Left forelimb (tissue), 1 donor: ENCODE results near the gene TMEM139.

Experiments used
- DNase-seq: peaks from one replicate; pipeline ENCODE4 v3.0.0-alpha.2; 2018; ENCODE audit warnings: low spot score

TMEM139 gene

DNA sequence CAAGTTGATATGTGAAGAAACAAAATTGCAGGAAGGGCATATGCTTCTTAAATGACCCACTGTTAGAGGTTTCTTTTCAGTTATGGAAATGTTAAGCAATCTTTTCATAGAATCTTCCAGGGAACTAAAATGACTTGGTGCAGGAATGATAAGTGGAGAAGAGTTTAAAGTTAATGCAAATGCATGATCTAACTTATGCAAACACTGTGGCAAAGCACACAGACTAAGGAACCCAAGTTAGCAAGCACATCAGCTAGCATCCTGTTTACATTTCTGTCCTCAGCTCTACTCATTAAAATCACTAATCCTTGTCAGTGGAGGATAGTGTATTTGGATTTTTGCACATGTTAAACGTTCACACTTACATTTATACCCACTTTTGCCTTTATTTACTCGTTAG lies 40.5 kb downstream of the TMEM139 start:
- DNase-seq, result no peak

DNA sequence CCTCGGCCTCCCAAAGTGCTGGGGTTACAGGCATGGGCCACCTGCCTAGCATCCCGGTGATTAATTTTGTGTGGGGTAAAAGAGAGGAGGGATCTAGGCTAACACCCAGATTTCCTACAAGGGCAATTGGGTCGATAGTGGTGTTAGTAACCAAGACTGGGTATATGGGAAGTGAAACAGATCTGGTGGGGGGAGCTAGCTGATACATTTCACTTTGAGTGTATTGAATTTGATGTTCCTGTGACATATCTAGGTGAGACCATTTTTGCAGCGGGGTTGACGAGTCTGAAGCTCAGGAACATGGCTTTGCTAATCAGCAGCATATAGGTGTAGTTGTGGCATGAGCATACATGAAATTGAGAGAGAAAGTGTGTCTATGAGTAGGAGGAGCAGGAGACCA lies 43.1 kb downstream of the TMEM139 start:
- DNase-seq, result no peak

DNA sequence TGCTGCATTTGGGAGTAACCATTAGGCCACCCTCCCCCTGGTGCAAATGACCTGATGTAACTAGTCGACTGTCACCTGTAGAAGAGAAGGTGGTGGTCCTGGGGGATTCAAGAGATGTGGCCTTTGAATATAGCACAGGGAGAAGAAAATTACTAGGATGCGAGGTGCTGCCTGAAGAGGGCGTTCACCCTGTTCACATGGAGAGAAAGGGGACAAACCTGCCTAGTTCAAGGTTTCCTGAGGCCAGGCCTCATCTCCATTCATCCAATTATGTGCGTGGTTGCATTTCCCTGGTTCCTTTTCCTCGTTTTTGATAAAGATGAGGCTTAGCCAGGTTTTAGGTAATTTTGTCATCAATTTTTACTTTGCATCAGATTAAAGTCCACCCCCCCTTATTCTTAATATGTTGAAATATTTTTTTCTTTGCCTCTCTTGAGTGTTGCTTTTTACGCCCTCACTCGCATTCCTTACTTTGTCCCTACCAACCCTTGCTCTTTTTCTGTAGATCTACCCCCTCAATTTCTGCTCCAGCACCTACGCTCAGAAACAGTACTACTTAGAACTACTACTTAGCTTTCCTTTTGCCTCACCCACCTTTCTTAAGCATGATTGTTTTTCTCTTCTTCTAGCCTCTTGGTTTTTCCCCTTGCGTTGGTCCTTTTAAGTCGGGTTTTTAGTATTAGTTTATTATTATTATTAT lies 44.9 kb downstream of the TMEM139 start:
- DNase-seq, result no peak

DNA sequence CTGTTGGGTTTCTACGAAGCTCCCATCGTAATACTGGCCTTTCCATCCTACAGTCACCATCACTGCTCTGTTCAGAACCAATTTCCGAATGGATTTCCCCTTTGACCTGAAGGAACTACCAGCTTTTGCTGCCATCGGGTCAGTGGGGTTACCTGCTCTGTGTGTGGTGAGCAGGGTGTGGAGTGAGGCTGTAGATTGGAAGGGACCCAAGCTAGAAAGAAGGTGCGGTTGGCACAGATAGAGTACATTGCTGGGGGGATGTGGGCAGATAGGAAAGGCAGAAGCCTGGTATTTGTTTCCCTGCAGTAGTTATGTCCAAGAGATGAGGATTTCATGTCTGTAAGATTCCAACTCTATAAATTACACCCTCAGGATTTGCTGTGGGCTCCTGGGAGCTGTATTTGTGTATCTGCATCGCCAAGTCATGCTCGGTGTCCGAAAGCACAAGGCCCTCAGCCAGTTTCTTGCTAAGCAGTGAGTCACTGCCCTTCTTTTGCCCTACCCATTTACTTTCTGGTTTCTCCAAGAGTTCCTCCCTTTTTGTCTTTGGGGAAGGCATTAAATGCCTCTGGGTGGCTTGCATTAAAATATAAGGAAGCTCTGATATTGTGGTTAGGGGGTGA lies 46.5 kb downstream of the TMEM139 start:
- no peak for DNase-seq

DNA sequence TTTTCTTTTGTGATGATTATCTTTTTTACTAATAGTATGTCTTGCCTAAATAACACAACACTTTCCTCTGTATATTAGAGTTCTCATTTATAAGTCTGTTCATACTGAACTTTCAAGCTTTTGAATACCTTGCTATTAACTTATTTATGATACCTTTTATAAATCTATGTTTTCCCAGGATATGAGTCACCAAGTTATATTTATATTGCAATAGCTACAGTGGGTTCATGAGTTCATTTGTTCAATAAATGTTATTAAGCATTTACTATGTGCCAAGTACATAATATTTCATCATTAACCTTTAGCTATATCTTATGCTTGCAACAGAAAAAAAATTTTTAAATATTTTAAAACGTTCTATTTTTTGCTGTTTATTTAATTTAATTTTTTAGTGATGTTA lies 49.5 kb downstream of the TMEM139 start:
- DNase-seq, result no peak

DNA sequence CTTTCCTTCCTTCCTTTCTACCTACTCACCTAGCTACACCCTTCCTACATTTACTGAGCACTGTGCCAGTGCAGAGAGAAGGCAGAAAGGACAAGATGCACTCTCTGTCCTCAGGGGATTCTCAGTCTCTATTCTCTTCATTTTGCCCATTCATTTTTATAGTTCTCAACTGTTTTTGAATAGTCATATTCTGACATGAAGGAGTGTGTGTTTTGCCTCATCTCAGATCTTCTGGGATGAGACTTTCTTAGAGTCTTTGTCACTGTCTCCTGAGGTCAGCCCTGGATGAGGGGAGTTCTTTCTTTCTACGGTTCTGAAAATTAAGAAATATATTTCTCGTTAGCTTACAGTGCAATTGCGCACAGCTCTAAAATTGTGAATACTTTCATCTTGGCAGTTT lies 52.5 kb downstream of the TMEM139 start:
- no peak for DNase-seq
